ENCODE data around the gene MEGF8. TPM values are rescaled to one million over a fixed set of nuclear protein-coding genes. Genes with fewer than 3 reads are reported as not detected.
A peak's percentile ranks its signal among the peaks of the same experiment; 100 is the strongest.

Gene MEGF8
- total and polyA plus RNA-seq, 4 donors = 35.2 to 93.3 (median 64.3) TPM

- Histone ChIP-seq H3K27me3 (ENCODE audit: control insufficient read depth, insufficient read depth, low read length) (no peaks in the 10 kb centered on the region), H3K36me3 (ENCODE audit: control insufficient read depth, insufficient read depth, low read length) (peaks cover 85% of the 10 kb centered on the region), H3K27ac (ENCODE audit: low read depth, low read length) (no peak overlapping the region), H3K9me3 (ENCODE audit: control insufficient read depth, insufficient read depth, low read length) (no peaks in the 10 kb centered on the region), H3K4me3 (ENCODE audit: low read depth, low read length) (no peak overlapping the region), H3K4me1 (ENCODE audit: control insufficient read depth, insufficient read depth, low read length) (peaks cover 7% of the 10 kb centered on the region)
- no peak for DNase-seq (ENCODE audit: low read depth in 4 of 6, low spot score in 6 of 6)
- 93% methylated on average over 11 of the region's 13 CpGs for WGBS (ENCODE audit: insufficient coverage)
Observed at GRCh38 chr19:42362891-42363440, 37.5 kb downstream of the MEGF8 start.

GRCh38 chr19:42363614-42364346 is 38.3 kb downstream of the MEGF8 start:
- Histone ChIP-seq H3K36me3 (ENCODE audit: control insufficient read depth, insufficient read depth, low read length) (peaks cover 85% of the 10 kb centered on the region), H3K27ac (ENCODE audit: low read depth, low read length) (no peak overlapping the region), H3K9me3 (ENCODE audit: control insufficient read depth, insufficient read depth, low read length) (no peaks in the 10 kb centered on the region), H3K4me3 (ENCODE audit: low read depth, low read length) (no peak overlapping the region), H3K4me1 (ENCODE audit: control insufficient read depth, insufficient read depth, low read length) (peaks cover 7% of the 10 kb centered on the region), H3K27me3 (ENCODE audit: control insufficient read depth, insufficient read depth, low read length) (no peaks in the 10 kb centered on the region)
- 85% methylated on average over 15 of the region's 17 CpGs for WGBS (ENCODE audit: insufficient coverage)
- no peak for DNase-seq (ENCODE audit: low read depth in 4 of 6, low spot score in 6 of 6)

- Histone ChIP-seq H3K27ac (ENCODE audit: low read depth, low read length) (no peak overlapping the region), H3K4me3 (ENCODE audit: low read depth, low read length) (no peak overlapping the region), H3K36me3 (ENCODE audit: control insufficient read depth, insufficient read depth, low read length) (peaks cover 86% of the 10 kb centered on the region), H3K9me3 (ENCODE audit: control insufficient read depth, insufficient read depth, low read length) (no peaks in the 10 kb centered on the region), H3K27me3 (ENCODE audit: control insufficient read depth, insufficient read depth, low read length) (no peaks in the 10 kb centered on the region), H3K4me1 (ENCODE audit: control insufficient read depth, insufficient read depth, low read length) (peaks cover 7% of the 10 kb centered on the region)
- peak in 1 of 6 donors; percentile 66 for DNase-seq (ENCODE audit: low read depth in 4 of 6, low spot score in 6 of 6)
- 40% methylated on average over 1 of the region's 1 CpG for WGBS (ENCODE audit: insufficient coverage)
Observed at GRCh38 chr19:42366673-42367072, 41.2 kb downstream of the MEGF8 start.

GRCh38 chr19:42367929-42368328 is 42.5 kb downstream of the MEGF8 start:
- Histone ChIP-seq H3K4me3 (ENCODE audit: low read depth, low read length) (no peak overlapping the region), H3K36me3 (ENCODE audit: control insufficient read depth, insufficient read depth, low read length) (peaks cover 81% of the 10 kb centered on the region), H3K4me1 (ENCODE audit: control insufficient read depth, insufficient read depth, low read length) (peaks cover 7% of the 10 kb centered on the region), H3K27ac (ENCODE audit: low read depth, low read length) (no peak overlapping the region), H3K9me3 (ENCODE audit: control insufficient read depth, insufficient read depth, low read length) (no peaks in the 10 kb centered on the region), H3K27me3 (ENCODE audit: control insufficient read depth, insufficient read depth, low read length) (no peaks in the 10 kb centered on the region)
- 100% methylated on average over 2 of the region's 4 CpGs for WGBS (ENCODE audit: insufficient coverage)
- DNase-seq (ENCODE audit: low read depth in 4 of 6, low spot score in 6 of 6) = no peak

GRCh38 chr19:42368360-42368759 is 42.9 kb downstream of the MEGF8 start:
- Histone ChIP-seq H3K36me3 (ENCODE audit: control insufficient read depth, insufficient read depth, low read length) (peaks cover 81% of the 10 kb centered on the region), H3K4me1 (ENCODE audit: control insufficient read depth, insufficient read depth, low read length) (peaks cover 7% of the 10 kb centered on the region), H3K27me3 (ENCODE audit: control insufficient read depth, insufficient read depth, low read length) (no peaks in the 10 kb centered on the region), H3K4me3 (ENCODE audit: low read depth, low read length) (no peak overlapping the region), H3K9me3 (ENCODE audit: control insufficient read depth, insufficient read depth, low read length) (no peaks in the 10 kb centered on the region), H3K27ac (ENCODE audit: low read depth, low read length) (no peak overlapping the region)
- DNase-seq (ENCODE audit: low read depth in 4 of 6, low spot score in 6 of 6) = no peak
- 95% methylated on average over 8 of the region's 11 CpGs for WGBS (ENCODE audit: insufficient coverage)

GRCh38 chr19:42368765-42369164 is 43.3 kb downstream of the MEGF8 start:
- Histone ChIP-seq H3K27ac (ENCODE audit: low read depth, low read length) (no peak overlapping the region), H3K36me3 (ENCODE audit: control insufficient read depth, insufficient read depth, low read length) (peaks cover 82% of the 10 kb centered on the region), H3K4me3 (ENCODE audit: low read depth, low read length) (no peak overlapping the region), H3K4me1 (ENCODE audit: control insufficient read depth, insufficient read depth, low read length) (peaks cover 7% of the 10 kb centered on the region), H3K9me3 (ENCODE audit: control insufficient read depth, insufficient read depth, low read length) (no peaks in the 10 kb centered on the region), H3K27me3 (ENCODE audit: control insufficient read depth, insufficient read depth, low read length) (no peaks in the 10 kb centered on the region)
- no peak for DNase-seq (ENCODE audit: low read depth in 4 of 6, low spot score in 6 of 6)
- 95% methylated on average over 14 of the region's 15 CpGs for WGBS (ENCODE audit: insufficient coverage)

GRCh38 chr19:42369433-42370067 is 44.1 kb downstream of the MEGF8 start:
- H3K4me3 ChIP-seq (ENCODE audit: low read depth, low read length) = no peak overlapping the region
- WGBS (ENCODE audit: insufficient coverage) = 89% methylated on average over 27 of the region's 27 CpGs
- H3K9me3 ChIP-seq (ENCODE audit: control insufficient read depth, insufficient read depth, low read length) = no peaks in the 10 kb centered on the region
- H3K27ac ChIP-seq (ENCODE audit: low read depth, low read length) = no peak overlapping the region
- no peaks in the 10 kb centered on the region for H3K27me3 ChIP-seq (ENCODE audit: control insufficient read depth, insufficient read depth, low read length)
- H3K36me3 ChIP-seq (ENCODE audit: control insufficient read depth, insufficient read depth, low read length) = peaks cover 82% of the 10 kb centered on the region
- H3K4me1 ChIP-seq (ENCODE audit: control insufficient read depth, insufficient read depth, low read length) = peaks cover 7% of the 10 kb centered on the region
- no peak for DNase-seq (ENCODE audit: low read depth in 4 of 6, low spot score in 6 of 6)

- Histone ChIP-seq H3K27me3 (ENCODE audit: control insufficient read depth, insufficient read depth, low read length) (no peaks in the 10 kb centered on the region), H3K4me3 (ENCODE audit: low read depth, low read length) (no peak overlapping the region), H3K27ac (ENCODE audit: low read depth, low read length) (no peak overlapping the region), H3K36me3 (ENCODE audit: control insufficient read depth, insufficient read depth, low read length) (peaks cover 83% of the 10 kb centered on the region), H3K4me1 (ENCODE audit: control insufficient read depth, insufficient read depth, low read length) (peaks cover 3% of the 10 kb centered on the region), H3K9me3 (ENCODE audit: control insufficient read depth, insufficient read depth, low read length) (no peaks in the 10 kb centered on the region)
- DNase-seq (ENCODE audit: low read depth in 4 of 6, low spot score in 6 of 6) = no peak
- 32% methylated on average over 9 of the region's 9 CpGs for WGBS (ENCODE audit: insufficient coverage)
Observed at GRCh38 chr19:42370068-42370520, 44.7 kb downstream of the MEGF8 start.

GRCh38 chr19:42370626-42371175 is 45.3 kb downstream of the MEGF8 start:
- Histone ChIP-seq H3K36me3 (ENCODE audit: control insufficient read depth, insufficient read depth, low read length) (peaks cover 87% of the 10 kb centered on the region), H3K9me3 (ENCODE audit: control insufficient read depth, insufficient read depth, low read length) (no peaks in the 10 kb centered on the region), H3K27me3 (ENCODE audit: control insufficient read depth, insufficient read depth, low read length) (no peaks in the 10 kb centered on the region), H3K4me1 (ENCODE audit: control insufficient read depth, insufficient read depth, low read length) (no peaks in the 10 kb centered on the region), H3K4me3 (ENCODE audit: low read depth, low read length) (no peak overlapping the region), H3K27ac (ENCODE audit: low read depth, low read length) (no peak overlapping the region)
- peak in 2 of 6 donors; percentile 35 to 66 for DNase-seq (ENCODE audit: low read depth in 4 of 6, low spot score in 6 of 6)
- WGBS (ENCODE audit: insufficient coverage) = 84% methylated on average over 4 of the region's 12 CpGs
